BLaER1 treated with 17β-estradiol and CSF1 and Interleukin-3, amounts not matched to agents 10 nM and 100 nM (cell line): Measurements from ENCODE around the gene SORCS2.

Source experiments
- H3K27ac ChIP-seq, 11 experiments: shearing (Covaris generic); formaldehyde crosslinking; 2 replicates each; pipeline ENCODE4 v1.8.1; 2022
- H3K27me3 ChIP-seq, 11 experiments: shearing (Covaris generic); formaldehyde crosslinking; 2 replicates each; pipeline ENCODE4 v1.8.1; 2022
- H3K36me3 ChIP-seq, 11 experiments: shearing (Covaris generic); formaldehyde crosslinking; 2 replicates each; pipeline ENCODE4 v1.8.1; 2022
- H3K4me1 ChIP-seq, 10 experiments: shearing (Covaris generic); formaldehyde crosslinking; 2 replicates each; pipeline ENCODE4 v1.8.1; 2022
- H3K4me2 ChIP-seq, 11 experiments: shearing (Covaris generic); formaldehyde crosslinking; 2 replicates each; pipeline ENCODE4 v1.8.1; 2022
- H3K4me3 ChIP-seq, 10 experiments: shearing (Covaris generic); formaldehyde crosslinking; 2 replicates each; pipeline ENCODE4 v1.8.1; 2022
- H3K9ac ChIP-seq, 11 experiments: shearing (Covaris generic); formaldehyde crosslinking; 2 replicates each; pipeline ENCODE4 v1.8.1; 2022
- H3K9me3 ChIP-seq, 11 experiments: shearing (Covaris generic); formaldehyde crosslinking; replicated peaks in 1 of 11; 2 replicates each; pipeline ENCODE4 v1.8.1; 2022
- H4K20me1 ChIP-seq, 11 experiments: shearing (Covaris generic); formaldehyde crosslinking; 2 replicates each; pipeline ENCODE4 v1.8.1; 2022
- Cebpa-rat ChIP-seq, 11 experiments: shearing (Covaris generic); IDR thresholded peaks; 2 replicates each; pipeline ENCODE4 v1.8.1; 2022

SORCS2 gene

DNA sequence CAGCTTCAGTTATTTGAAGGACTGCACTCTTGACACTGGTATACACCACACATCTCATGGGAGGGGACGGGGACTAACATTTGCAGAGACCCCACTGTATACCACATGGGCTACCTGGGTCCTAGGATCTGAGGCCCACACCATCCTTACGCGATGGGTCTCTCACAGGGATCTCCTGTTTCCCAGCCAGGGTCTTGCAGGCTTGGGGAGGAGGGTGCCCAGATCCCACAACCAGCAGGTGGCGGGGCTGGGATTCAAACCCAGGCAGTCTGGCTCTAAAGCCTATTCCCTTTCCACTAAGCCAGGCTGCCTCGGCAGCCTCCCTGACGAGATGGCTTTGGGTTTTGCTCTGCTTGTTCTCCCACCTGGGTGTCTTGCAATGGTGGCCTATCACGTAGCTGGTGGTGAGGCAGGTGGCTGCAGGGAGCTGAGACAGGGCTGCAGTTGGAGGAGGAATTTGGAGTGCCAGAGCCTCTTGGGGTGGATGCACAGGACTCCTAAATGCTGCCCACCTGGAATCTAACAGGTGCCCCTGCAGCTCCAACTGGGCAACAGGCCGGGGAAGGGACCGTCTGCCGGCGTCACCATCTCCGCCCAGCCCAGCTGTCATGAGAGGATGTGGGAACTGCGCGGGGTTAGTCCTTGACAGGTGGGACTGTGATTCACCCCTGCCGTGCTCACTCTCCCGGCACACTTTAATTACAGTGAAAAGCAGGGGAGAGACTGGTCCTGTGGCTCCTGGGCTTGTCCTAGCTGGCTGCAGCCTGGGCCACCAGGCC is 131.7 kb downstream of the SORCS2 start:
- no peak for TF ChIP-seq Cebpa-rat (IDR thresholded peaks at IDR 0.05)
- H3K27ac ChIP-seq: no peak overlapping the region
- no peak overlapping the region for H3K4me3 ChIP-seq
- peaks cover 0 to 5% (median 0%) of the 10 kb centered on the region in 11 experiments; a peak in 4 of 22 replicates for H3K36me3 ChIP-seq
- H4K20me1 ChIP-seq: peaks cover 0 to 7% (median 0%) of the 10 kb centered on the region in 11 experiments; a peak in 2 of 22 replicates
- H3K9me3 ChIP-seq: peaks cover 14 to 24% (median 15%) of the 10 kb centered on the region in 11 experiments
- peak overlapping the region in 9 of 11 experiments; percentile 17 to 65 (median 42); a peak in 16 of 22 replicates for H3K4me2 ChIP-seq
- H3K4me1 ChIP-seq: peaks cover 4 to 47% (median 29%) of the 10 kb centered on the region in 10 experiments; a peak in 18 of 20 replicates
- H3K9ac ChIP-seq: no peak overlapping the region
- no peaks in the 10 kb centered on the region for H3K27me3 ChIP-seq

GRCh38 chr4:7324651-7325121 is 132.3 kb downstream of the SORCS2 start:
- H3K9me3 ChIP-seq: peaks cover 8 to 18% (median 9%) of the 10 kb centered on the region in 11 experiments
- no peaks in the 10 kb centered on the region; a peak in 2 of 22 replicates for H3K36me3 ChIP-seq
- H3K27ac ChIP-seq: no peak overlapping the region
- peaks cover 4 to 47% (median 29%) of the 10 kb centered on the region in 10 experiments; a peak in 18 of 20 replicates for H3K4me1 ChIP-seq
- H3K9ac ChIP-seq: no peak overlapping the region
- peak overlapping the region in 9 of 11 experiments; percentile 17 to 65 (median 42); a peak in 16 of 22 replicates for H3K4me2 ChIP-seq
- no peaks in the 10 kb centered on the region for H3K27me3 ChIP-seq
- TF ChIP-seq Cebpa-rat (IDR thresholded peaks at IDR 0.05): no peak
- no peak overlapping the region for H3K4me3 ChIP-seq
- peaks cover 0 to 7% (median 0%) of the 10 kb centered on the region in 11 experiments; a peak in 2 of 22 replicates for H4K20me1 ChIP-seq

DNA sequence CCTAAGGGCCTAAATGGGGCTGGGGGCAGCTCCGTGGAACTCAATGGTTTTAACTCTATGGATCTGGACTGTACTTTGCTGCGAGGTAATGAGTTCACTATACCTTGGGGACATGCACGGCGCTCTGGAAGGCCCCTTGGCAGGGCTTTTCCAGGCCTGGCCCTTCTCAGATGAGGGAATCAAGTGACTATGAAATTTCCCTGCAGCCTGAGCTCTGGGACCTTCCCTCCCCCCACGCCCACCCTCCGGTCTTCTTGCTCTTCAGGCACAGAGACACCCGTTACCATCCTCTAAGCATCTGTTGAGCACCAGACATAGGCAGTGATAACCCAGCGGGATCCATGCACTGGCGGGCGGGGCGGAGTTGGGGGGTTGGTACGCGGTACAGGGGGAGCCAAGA is 133.2 kb downstream of the SORCS2 start:
- Histone ChIP-seq H3K4me2 (peak overlapping the region in 7 of 11 experiments; percentile 17 to 65 (median 42); a peak in 9 of 22 replicates), H4K20me1 (peaks cover 0 to 7% (median 0%) of the 10 kb centered on the region in 11 experiments; a peak in 2 of 22 replicates), H3K4me3 (no peak overlapping the region), H3K4me1 (peaks cover 4 to 47% (median 29%) of the 10 kb centered on the region in 10 experiments; a peak in 18 of 20 replicates), H3K9ac (no peak overlapping the region), H3K27me3 (no peaks in the 10 kb centered on the region), H3K36me3 (no peaks in the 10 kb centered on the region), H3K9me3 (peaks cover 0 to 9% (median under 1%) of the 10 kb centered on the region in 11 experiments; a peak in 11 of 22 replicates), H3K27ac (no peak overlapping the region)
- TF ChIP-seq Cebpa-rat (IDR thresholded peaks at IDR 0.05): no peak

DNA sequence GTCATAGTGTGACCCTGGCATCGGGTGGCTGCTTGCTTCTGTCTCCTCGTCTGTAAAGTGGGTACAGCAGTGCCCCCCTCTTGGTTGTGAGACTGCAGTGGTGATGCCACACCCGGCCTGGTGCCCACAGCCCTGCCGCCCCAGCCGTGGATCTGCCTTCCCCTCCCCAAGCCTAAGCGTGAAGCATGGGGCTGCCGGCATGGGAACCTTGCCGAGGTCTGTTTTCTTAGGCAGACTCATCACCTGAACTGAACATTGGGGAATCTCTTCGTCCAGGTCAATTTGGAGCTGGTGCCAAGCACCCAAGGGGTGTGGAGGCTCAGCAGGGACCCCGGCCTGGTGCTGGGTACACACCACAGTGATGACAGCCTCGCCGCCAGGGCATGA is 134.0 kb downstream of the SORCS2 start:
- peaks cover 0 to 8% (median 0%) of the 10 kb centered on the region in 11 experiments; a peak in 2 of 22 replicates for H3K9me3 ChIP-seq
- no peak for TF ChIP-seq Cebpa-rat (IDR thresholded peaks at IDR 0.05)
- no peak overlapping the region for H3K4me3 ChIP-seq
- H3K27ac ChIP-seq: no peak overlapping the region
- no peak overlapping the region; a peak in 1 of 22 replicates for H3K9ac ChIP-seq
- H4K20me1 ChIP-seq: peaks cover 0 to 7% (median 0%) of the 10 kb centered on the region in 11 experiments; a peak in 2 of 22 replicates
- H3K27me3 ChIP-seq: no peaks in the 10 kb centered on the region
- H3K4me1 ChIP-seq: peaks cover 4 to 47% (median 29%) of the 10 kb centered on the region in 10 experiments; a peak in 18 of 20 replicates
- H3K4me2 ChIP-seq: peak overlapping the region in 8 of 11 experiments; percentile 32 to 79 (median 58); a peak in 12 of 22 replicates
- H3K36me3 ChIP-seq: no peaks in the 10 kb centered on the region

GRCh38 chr4:7326693-7327340 is 134.5 kb downstream of the SORCS2 start:
- H3K9me3 ChIP-seq: peaks cover 0 to 3% (median 0%) of the 10 kb centered on the region in 11 experiments; a peak in 2 of 22 replicates
- peaks cover 4 to 47% (median 29%) of the 10 kb centered on the region in 10 experiments; a peak in 18 of 20 replicates for H3K4me1 ChIP-seq
- H3K4me2 ChIP-seq: peak overlapping the region in 9 of 11 experiments; percentile 12 to 79 (median 56); a peak in 16 of 22 replicates
- H3K4me3 ChIP-seq: no peak overlapping the region
- peak overlapping the region in 4 of 11 experiments; percentile 3 to 39 (median 26); a peak in 3 of 22 replicates for H3K9ac ChIP-seq
- H3K27ac ChIP-seq: 0 out of 22 replicates have a peak overlapping the region, but pooled peaks of 1 of the 11 experiments have one; percentile 6
- no peak for TF ChIP-seq Cebpa-rat (IDR thresholded peaks at IDR 0.05)
- H4K20me1 ChIP-seq: peaks cover 0 to 7% (median 0%) of the 10 kb centered on the region in 11 experiments; a peak in 2 of 22 replicates
- no peaks in the 10 kb centered on the region for H3K27me3 ChIP-seq
- no peaks in the 10 kb centered on the region for H3K36me3 ChIP-seq

DNA sequence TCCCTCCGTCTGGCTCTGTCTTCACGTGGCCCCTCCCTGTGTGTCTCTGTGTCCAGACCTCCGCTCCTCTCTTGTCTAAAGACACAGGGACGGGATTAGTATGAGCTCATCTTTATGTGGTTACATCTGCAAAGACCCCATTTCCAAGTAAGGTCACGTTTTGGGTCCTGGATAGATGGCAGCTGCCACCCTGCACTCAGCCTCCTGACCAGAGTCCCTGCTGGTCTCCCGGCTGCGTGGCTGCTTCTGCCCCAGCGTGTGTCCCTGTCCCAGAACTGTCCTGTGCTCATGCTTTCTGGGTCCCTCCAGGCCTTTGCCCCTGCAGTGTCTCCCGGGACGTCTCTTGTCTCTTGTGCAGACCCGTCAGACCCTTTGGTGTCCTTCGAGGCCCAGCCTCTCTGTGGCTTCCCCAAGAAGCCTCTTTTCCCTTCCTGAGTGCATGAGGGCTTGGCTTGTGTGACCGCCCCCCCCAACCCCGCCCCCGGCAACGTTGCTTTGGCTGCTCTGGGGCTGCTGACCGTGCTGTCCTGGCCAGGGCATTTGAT is 135.1 kb downstream of the SORCS2 start:
- Histone ChIP-seq H3K27me3 (no peaks in the 10 kb centered on the region), H3K4me3 (no peak overlapping the region), H4K20me1 (peaks cover 0 to 7% (median 0%) of the 10 kb centered on the region in 11 experiments; a peak in 2 of 22 replicates), H3K36me3 (no peaks in the 10 kb centered on the region), H3K4me1 (peaks cover 4 to 47% (median 29%) of the 10 kb centered on the region in 10 experiments; a peak in 18 of 20 replicates), H3K4me2 (peak overlapping the region in 9 of 11 experiments; percentile 12 to 79 (median 56); a peak in 16 of 22 replicates), H3K9me3 (no peaks in the 10 kb centered on the region; a peak in 1 of 22 replicates), H3K9ac (peak overlapping the region in 4 of 11 experiments; percentile 3 to 39 (median 26); a peak in 3 of 22 replicates), H3K27ac (0 out of 22 replicates have a peak overlapping the region, but pooled peaks of 1 of the 11 experiments have one; percentile 6)
- TF ChIP-seq Cebpa-rat (IDR thresholded peaks at IDR 0.05): no peak

- H3K4me1 ChIP-seq: peaks cover 4 to 55% (median 29%) of the 10 kb centered on the region in 10 experiments; a peak in 18 of 20 replicates
These were observed 136.0 kb downstream of the SORCS2 start for GRCh38 chr4:7328162-7328912.

More at GRCh38 chr4:7328162-7328912, 136.0 kb downstream of the SORCS2 start:
- no peak for TF ChIP-seq Cebpa-rat (IDR thresholded peaks at IDR 0.05)
- Histone ChIP-seq H3K9me3 (no peaks in the 10 kb centered on the region), H4K20me1 (peaks cover 0 to 7% (median 0%) of the 10 kb centered on the region in 11 experiments; a peak in 2 of 22 replicates), H3K27ac (no peak overlapping the region), H3K27me3 (no peaks in the 10 kb centered on the region), H3K4me3 (no peak overlapping the region), H3K36me3 (no peaks in the 10 kb centered on the region), H3K9ac (no peak overlapping the region), H3K4me2 (peak overlapping the region in 3 of 11 experiments; percentile 61 to 79 (median 72); a peak in 2 of 22 replicates)
